WTC11 (cell line): ENCODE results near the gene HIP1. TPM values are rescaled to one million over a fixed set of nuclear protein-coding genes. Genes with fewer than 3 reads are reported as not detected.
"Not testable (repeated sequence)": the region's sequence is repeated elsewhere in the genome, so short reads cannot be mapped to it uniquely, and the experiment has no call there.

ENCODE experiments used
- ATAC-seq: fragments of 200-7000 bp; cut with Tn5 transposase; 2 replicates; pipeline ENCODE4 v1.10.0; 2021; ENCODE audit warnings: mild to moderate bottlenecking, moderate library complexity
- CTCF ChIA-PET: fragments of 300-600 bp; sonication (Branson Sonifier 250); formaldehyde crosslinking; loops from one replicate; lab custom pipeline; 2021; ENCODE audit warnings: antibody characterized with exemption; lab: Charles Lee
- POLR2A ChIA-PET: fragments of 350-600 bp; sonication (Branson Sonifier 250); formaldehyde crosslinking; loops from one replicate; lab custom pipeline; 2021; ENCODE audit warnings: antibody characterized with exemption; lab: Charles Lee
- DNase-seq: peaks from one replicate; pipeline ENCODE4 v3.0.0; 2021; ENCODE audit warnings: low spot score
- H3K27ac Mint-ChIP-seq: 2 replicates; pipeline ENCODE4 v1.8.0; 2021; ENCODE audit warnings: mixed read lengths
- H3K27me3 Mint-ChIP-seq: 2 replicates; pipeline ENCODE4 v1.8.0; 2021; ENCODE audit warnings: low read depth, mild to moderate bottlenecking, moderate library complexity, mixed read lengths
- H3K36me3 Mint-ChIP-seq: 2 replicates; pipeline ENCODE4 v1.8.0; 2021; ENCODE audit warnings: mixed read lengths
- H3K4me1 Mint-ChIP-seq: 2 replicates; pipeline ENCODE4 v1.8.0; 2022; ENCODE audit warnings: mixed read lengths
- H3K4me3 Mint-ChIP-seq: 2 replicates; pipeline ENCODE4 v1.8.0; 2021; ENCODE audit warnings: mild to moderate bottlenecking, moderate library complexity, mixed read lengths
- H3K9me3 Mint-ChIP-seq: 2 replicates; pipeline ENCODE4 v1.8.0; 2021; ENCODE audit warnings: mixed read lengths
- NFYB ChIP-seq: sonication (generic); formaldehyde crosslinking; conservative IDR thresholded peaks from 2 replicates; pipeline ENCODE4 v1.8.0; 2022; ENCODE audit warnings: low read depth, missing genetic modification reagents
- NR3C1 ChIP-seq: sonication (generic); formaldehyde crosslinking; conservative IDR thresholded peaks from 2 replicates; pipeline ENCODE4 v1.8.1; 2023; ENCODE audit warnings: low read depth, mild to moderate bottlenecking, missing genetic modification reagents
- SP1 ChIP-seq: sonication (generic); formaldehyde crosslinking; conservative IDR thresholded peaks from 2 replicates; pipeline ENCODE4 v1.8.1; 2022; ENCODE audit warnings: missing genetic modification reagents
- ZNF263 ChIP-seq: sonication (generic); formaldehyde crosslinking; IDR thresholded peaks from 2 replicates; pipeline ENCODE4 v1.8.1; 2022; ENCODE audit warnings: low read depth, mild to moderate bottlenecking, moderate library complexity, missing genetic modification reagents
- total RNA-seq: library from RNA; stranded (reverse); gene quantifications from 3 replicates; pipeline ENCODE4 v1.2.3, GENCODE V29; 2021
- TF ChIP-seq, protein P1 (sequence below): sonication (generic); formaldehyde crosslinking; IDR thresholded peaks from 2 replicates; pipeline ENCODE4 v1.8.0; 2022; ENCODE audit warnings: mild to moderate bottlenecking, missing genetic modification reagents
- TF ChIP-seq, protein P2 (sequence below): sonication (generic); formaldehyde crosslinking; IDR thresholded peaks from 2 replicates; pipeline ENCODE4 v1.8.0; 2023; ENCODE audit warnings: missing genetic modification reagents, mild to moderate bottlenecking, borderline replicate concordance
- TF ChIP-seq, protein P3 (sequence below): fragments of 250-450 bp; sonication (Bioruptor Pico); IDR thresholded peaks from 2 replicates; pipeline ENCODE4 v1.9.0; 2021; ENCODE audit warnings: moderate library complexity, mild to moderate bottlenecking, inconsistent platforms, borderline replicate concordance
- TF ChIP-seq, protein P4 (sequence below): fragments of 200-600 bp; IDR thresholded peaks from 2 replicates; pipeline ENCODE4 v1.8.0; 2022; ENCODE audit warnings: antibody characterized with exemption

HIP1 gene
- total RNA-seq, 1 experiment from 2014 or later: 75.8 TPM

DNA sequence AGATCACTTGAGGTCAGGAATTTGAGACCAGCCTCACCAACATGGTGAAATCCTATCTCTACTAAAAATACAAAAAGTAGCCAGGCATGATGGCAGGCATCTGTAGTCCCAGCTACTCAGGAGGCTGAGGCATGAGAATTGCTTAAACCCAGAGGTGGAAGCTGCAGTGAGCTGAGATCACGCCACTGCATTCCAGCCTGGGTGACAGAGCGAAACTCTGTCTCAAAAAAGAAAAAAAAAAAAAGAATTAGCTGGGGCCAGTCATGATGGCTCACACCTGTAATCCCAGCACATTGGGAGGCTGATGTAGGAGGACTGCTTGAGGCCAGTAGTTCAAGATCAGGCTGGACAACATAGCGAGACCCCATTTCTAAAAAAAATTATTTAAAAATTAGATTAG is 21.0 kb downstream of the HIP1 start:
- ChIA-PET POLR2A (interaction anchor here (0.7 kb wide), 1 partner anchor 112 kb away, joined by 3 read pairs; no protein-coding TSS in a partner anchor), CTCF (interaction anchor here (1.1 kb wide), 1 partner anchor 45 kb away, joined by 3 read pairs; no protein-coding TSS in a partner anchor)
- H3K36me3 Mint-ChIP-seq, H3K9me3 Mint-ChIP-seq, H3K27ac Mint-ChIP-seq, ATAC-seq, H3K4me1 Mint-ChIP-seq, H3K27me3 Mint-ChIP-seq, DNase-seq, H3K4me3 Mint-ChIP-seq: not testable (repeated sequence)

DNA sequence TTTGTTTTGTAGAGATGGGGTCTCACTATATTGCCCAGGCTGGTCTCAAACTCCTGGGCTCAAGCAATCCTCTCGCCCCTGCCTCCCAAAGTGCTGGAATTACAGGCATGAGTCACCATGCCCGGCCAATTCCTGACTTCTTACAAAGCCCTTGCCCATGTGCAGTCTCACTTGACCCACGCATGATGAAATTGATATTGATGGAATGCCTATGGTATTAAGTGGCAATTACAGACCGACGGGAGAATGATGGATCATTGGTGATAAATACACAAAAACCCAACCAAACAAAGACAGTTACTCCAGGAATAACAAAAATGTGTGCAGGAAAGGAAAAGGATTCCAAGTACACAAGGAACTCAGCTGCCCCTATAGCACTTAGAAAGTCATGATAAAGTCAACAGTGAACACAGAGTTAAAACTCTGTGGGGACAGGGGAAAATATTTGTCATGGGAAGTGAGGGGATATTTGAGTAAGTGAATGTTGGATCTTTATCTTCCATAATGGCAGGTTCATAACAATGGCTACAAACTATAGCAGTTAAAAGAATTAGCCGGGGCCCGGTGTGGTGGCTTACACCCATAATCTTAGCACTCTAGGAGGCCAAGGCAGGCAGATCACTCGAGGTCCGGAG is 21.6 kb downstream of the HIP1 start:
- H3K9me3 Mint-ChIP-seq: 0 out of 2 replicates have a peak, but pooled peaks cover 3% of the 10 kb centered on the region
- ChIA-PET CTCF (no interaction called here), POLR2A (no interaction called here)
- TF ChIP-seq, protein P1, sequence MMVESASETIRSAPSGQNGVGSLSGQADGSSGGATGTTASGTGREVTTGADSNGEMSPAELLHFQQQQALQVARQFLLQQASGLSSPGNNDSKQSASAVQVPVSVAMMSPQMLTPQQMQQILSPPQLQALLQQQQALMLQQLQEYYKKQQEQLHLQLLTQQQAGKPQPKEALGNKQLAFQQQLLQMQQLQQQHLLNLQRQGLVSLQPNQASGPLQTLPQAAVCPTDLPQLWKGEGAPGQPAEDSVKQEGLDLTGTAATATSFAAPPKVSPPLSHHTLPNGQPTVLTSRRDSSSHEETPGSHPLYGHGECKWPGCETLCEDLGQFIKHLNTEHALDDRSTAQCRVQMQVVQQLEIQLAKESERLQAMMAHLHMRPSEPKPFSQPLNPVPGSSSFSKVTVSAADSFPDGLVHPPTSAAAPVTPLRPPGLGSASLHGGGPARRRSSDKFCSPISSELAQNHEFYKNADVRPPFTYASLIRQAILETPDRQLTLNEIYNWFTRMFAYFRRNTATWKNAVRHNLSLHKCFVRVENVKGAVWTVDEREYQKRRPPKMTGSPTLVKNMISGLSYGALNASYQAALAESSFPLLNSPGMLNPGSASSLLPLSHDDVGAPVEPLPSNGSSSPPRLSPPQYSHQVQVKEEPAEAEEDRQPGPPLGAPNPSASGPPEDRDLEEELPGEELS (CRISPR knock-in tag): no peak
- H3K4me1 Mint-ChIP-seq: 0 out of 2 replicates have a peak, but pooled peaks cover 3% of the 10 kb centered on the region
- H3K27ac Mint-ChIP-seq: peak overlapping the region; percentile 69; the same call in 1 of the 2 replicates
- no peaks in the 10 kb centered on the region for H3K36me3 Mint-ChIP-seq
- H3K4me3 Mint-ChIP-seq: no peak overlapping the region
- ATAC-seq (no peak), DNase-seq (no peak)
- H3K27me3 Mint-ChIP-seq: no peaks in the 10 kb centered on the region

DNA sequence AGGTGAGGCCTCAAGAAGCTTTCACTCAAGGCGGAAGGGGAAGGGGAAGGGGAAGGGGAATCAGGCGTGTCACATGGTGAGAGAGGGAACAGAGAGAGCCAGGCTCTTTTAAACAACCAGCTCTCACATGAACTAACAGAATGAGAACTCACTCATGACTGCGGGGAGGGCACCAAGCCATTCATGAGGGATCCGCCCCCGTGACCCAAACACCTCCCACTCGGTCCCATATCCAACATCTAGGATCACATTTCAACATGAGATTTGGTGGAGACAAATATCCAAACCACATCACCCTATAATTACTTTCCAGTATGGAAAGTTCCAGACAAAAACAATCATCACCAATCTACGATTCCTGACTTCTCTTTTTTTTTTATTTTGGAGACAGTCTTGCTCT is 22.9 kb downstream of the HIP1 start:
- Mint-ChIP-seq H3K4me3 (no peak overlapping the region), H3K36me3 (no peaks in the 10 kb centered on the region), H3K27me3 (no peaks in the 10 kb centered on the region; the same call in 1 of the 2 replicates), H3K27ac (no peak overlapping the region), H3K4me1 (peaks cover 9% of the 10 kb centered on the region; the same call in 1 of the 2 replicates), H3K9me3 (0 out of 2 replicates have a peak, but pooled peaks cover 3% of the 10 kb centered on the region)
- POLR2A ChIA-PET: no interaction called here
- no peak for DNase-seq
- ATAC-seq: no peak
- CTCF ChIA-PET: interaction anchor here (0.7 kb wide), 1 partner anchor 24 kb away, joined by 3 read pairs; no protein-coding TSS in a partner anchor
- TF ChIP-seq, protein P2, sequence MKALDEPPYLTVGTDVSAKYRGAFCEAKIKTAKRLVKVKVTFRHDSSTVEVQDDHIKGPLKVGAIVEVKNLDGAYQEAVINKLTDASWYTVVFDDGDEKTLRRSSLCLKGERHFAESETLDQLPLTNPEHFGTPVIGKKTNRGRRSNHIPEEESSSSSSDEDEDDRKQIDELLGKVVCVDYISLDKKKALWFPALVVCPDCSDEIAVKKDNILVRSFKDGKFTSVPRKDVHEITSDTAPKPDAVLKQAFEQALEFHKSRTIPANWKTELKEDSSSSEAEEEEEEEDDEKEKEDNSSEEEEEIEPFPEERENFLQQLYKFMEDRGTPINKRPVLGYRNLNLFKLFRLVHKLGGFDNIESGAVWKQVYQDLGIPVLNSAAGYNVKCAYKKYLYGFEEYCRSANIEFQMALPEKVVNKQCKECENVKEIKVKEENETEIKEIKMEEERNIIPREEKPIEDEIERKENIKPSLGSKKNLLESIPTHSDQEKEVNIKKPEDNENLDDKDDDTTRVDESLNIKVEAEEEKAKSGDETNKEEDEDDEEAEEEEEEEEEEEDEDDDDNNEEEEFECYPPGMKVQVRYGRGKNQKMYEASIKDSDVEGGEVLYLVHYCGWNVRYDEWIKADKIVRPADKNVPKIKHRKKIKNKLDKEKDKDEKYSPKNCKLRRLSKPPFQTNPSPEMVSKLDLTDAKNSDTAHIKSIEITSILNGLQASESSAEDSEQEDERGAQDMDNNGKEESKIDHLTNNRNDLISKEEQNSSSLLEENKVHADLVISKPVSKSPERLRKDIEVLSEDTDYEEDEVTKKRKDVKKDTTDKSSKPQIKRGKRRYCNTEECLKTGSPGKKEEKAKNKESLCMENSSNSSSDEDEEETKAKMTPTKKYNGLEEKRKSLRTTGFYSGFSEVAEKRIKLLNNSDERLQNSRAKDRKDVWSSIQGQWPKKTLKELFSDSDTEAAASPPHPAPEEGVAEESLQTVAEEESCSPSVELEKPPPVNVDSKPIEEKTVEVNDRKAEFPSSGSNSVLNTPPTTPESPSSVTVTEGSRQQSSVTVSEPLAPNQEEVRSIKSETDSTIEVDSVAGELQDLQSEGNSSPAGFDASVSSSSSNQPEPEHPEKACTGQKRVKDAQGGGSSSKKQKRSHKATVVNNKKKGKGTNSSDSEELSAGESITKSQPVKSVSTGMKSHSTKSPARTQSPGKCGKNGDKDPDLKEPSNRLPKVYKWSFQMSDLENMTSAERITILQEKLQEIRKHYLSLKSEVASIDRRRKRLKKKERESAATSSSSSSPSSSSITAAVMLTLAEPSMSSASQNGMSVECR (CRISPR knock-in tag): no peak
- TF ChIP-seq NFYB: no peak
- TF ChIP-seq SP1: no peak
- no peak for TF ChIP-seq NR3C1 (CRISPR knock-in tag)
- TF ChIP-seq, protein P3, sequence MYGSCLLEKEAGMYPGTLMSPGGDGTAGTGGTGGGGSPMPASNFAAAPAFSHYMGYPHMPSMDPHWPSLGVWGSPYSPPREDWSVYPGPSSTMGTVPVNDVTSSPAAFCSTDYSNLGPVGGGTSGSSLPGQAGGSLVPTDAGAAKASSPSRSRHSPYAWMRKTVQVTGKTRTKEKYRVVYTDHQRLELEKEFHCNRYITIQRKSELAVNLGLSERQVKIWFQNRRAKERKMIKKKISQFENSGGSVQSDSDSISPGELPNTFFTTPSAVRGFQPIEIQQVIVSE: no peak

DNA sequence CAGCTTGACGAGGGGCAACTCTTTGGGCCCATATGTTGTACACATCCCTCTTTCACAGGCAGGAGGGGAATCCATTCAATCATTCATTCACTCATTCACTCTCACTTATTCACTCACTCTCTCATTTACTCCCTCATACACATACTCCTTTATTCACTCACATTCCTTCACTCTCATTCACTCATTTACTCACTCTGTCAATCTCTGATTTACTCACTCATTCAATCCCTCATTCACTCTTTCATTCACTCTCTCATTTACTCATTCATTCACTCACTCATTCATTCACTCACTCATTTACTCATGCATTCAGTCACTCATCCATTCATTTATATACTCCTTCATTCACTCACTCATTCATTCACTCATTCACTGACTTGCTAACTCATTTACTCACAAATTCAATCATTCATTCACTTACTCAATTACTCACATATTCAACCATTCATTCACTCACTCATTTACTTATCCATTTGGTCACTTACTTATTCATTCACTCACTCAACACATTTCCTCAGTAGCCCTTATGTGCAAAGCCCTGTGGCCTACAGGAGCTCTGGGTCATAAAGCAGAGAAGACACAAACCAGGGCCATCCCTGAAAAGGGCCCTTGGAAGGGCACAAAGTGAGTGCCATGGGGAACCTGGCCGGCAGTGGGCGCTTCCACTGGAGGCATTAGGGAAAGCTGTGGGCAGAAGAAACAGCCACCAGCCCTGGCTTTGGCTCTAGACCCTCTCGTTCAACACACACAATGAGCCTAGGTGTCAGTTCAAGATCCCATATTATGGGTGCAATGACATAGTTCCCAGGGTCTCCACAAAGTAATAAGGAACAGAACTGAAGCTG is 26.0 kb downstream of the HIP1 start:
- ChIA-PET CTCF (interaction anchor here (0.6 to 1.8 kb wide), 9 partner anchors 9 to 65 kb away, joined by 3 to 9 read pairs (median 4); partner anchors contain the start of gene HIP1), POLR2A (no interaction called here)
- ATAC-seq (peak; percentile 71), DNase-seq (peak; percentile 27)
- H3K4me1 Mint-ChIP-seq: peaks cover 9% of the 10 kb centered on the region; the same call in 1 of the 2 replicates
- no peak for TF ChIP-seq ZNF263 (CRISPR knock-in tag)
- TF ChIP-seq, protein P4, sequence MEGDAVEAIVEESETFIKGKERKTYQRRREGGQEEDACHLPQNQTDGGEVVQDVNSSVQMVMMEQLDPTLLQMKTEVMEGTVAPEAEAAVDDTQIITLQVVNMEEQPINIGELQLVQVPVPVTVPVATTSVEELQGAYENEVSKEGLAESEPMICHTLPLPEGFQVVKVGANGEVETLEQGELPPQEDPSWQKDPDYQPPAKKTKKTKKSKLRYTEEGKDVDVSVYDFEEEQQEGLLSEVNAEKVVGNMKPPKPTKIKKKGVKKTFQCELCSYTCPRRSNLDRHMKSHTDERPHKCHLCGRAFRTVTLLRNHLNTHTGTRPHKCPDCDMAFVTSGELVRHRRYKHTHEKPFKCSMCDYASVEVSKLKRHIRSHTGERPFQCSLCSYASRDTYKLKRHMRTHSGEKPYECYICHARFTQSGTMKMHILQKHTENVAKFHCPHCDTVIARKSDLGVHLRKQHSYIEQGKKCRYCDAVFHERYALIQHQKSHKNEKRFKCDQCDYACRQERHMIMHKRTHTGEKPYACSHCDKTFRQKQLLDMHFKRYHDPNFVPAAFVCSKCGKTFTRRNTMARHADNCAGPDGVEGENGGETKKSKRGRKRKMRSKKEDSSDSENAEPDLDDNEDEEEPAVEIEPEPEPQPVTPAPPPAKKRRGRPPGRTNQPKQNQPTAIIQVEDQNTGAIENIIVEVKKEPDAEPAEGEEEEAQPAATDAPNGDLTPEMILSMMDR: peak; percentile 26
- no peak overlapping the region for H3K27ac Mint-ChIP-seq
- peaks cover 24% of the 10 kb centered on the region for H3K9me3 Mint-ChIP-seq
- H3K4me3 Mint-ChIP-seq: no peak overlapping the region
- H3K36me3 Mint-ChIP-seq: peaks cover 7% of the 10 kb centered on the region; the same call in 1 of the 2 replicates
- H3K27me3 Mint-ChIP-seq: no peaks in the 10 kb centered on the region; the same call in 1 of the 2 replicates
